Progenitor cell of endocrine pancreas (in vitro differentiated cells): ENCODE data around the gene FHOD3. TPM values are rescaled to one million over a fixed set of nuclear protein-coding genes. Genes with fewer than 3 reads are reported as not detected.
A peak's percentile ranks its signal among the peaks of the same experiment; 100 is the strongest.

Experiments
- DNase-seq: peaks from one replicate; pipeline ENCODE4 v3.0.0; 2021; ENCODE audit warnings: low spot score; ENCODE audit not compliant: unreplicated experiment
- H3K27ac Mint-ChIP-seq: 2 replicates; pipeline ENCODE4 v1.8.0; 2021; ENCODE audit warnings: mild to moderate bottlenecking, moderate library complexity, mixed read lengths
- H3K27me3 Mint-ChIP-seq: 2 replicates; pipeline ENCODE4 v1.8.0; 2021; ENCODE audit warnings: mixed read lengths
- H3K36me3 Mint-ChIP-seq: 2 replicates; pipeline ENCODE4 v1.8.0; 2022; ENCODE audit warnings: mixed read lengths; ENCODE audit not compliant: insufficient read depth
- H3K4me1 Mint-ChIP-seq: 2 replicates; pipeline ENCODE4 v1.8.0; 2021; ENCODE audit warnings: low read depth, mixed read lengths
- H3K4me3 Mint-ChIP-seq: 2 replicates; pipeline ENCODE4 v1.8.0; 2021; ENCODE audit warnings: low read depth, mild to moderate bottlenecking, moderate library complexity, mixed read lengths
- H3K9me3 Mint-ChIP-seq: 2 replicates; pipeline ENCODE4 v1.8.0; 2021; ENCODE audit warnings: low read depth, mixed read lengths
- CTCF ChIP-seq: fragments of 200-600 bp; sonication (generic); IDR thresholded peaks from one replicate; pipeline ENCODE4 v1.5.0; 2021; ENCODE audit warnings: antibody characterized with exemption, mild to moderate bottlenecking; ENCODE audit not compliant: unreplicated experiment
- total RNA-seq: library from RNA; stranded (reverse); gene quantifications from 2 replicates; pipeline ENCODE4 v1.2.1, GENCODE V29; 2021

The FHOD3 gene
- total RNA-seq, 1 donor from 2014 or later = 1.6 TPM

- Mint-ChIP-seq H3K27ac (no peak overlapping the region), H3K4me1 (no peaks in the 10 kb centered on the region), H3K27me3 (peaks cover 3% of the 10 kb centered on the region), H3K36me3 (peaks cover 3% of the 10 kb centered on the region), H3K4me3 (no peak overlapping the region), H3K9me3 (peaks cover 19% of the 10 kb centered on the region)
- no peak for DNase-seq
- TF ChIP-seq CTCF = no peak
These were observed 18.7 kb downstream of the FHOD3 start for GRCh38 chr18:36316246-36316645.

- no peak overlapping the region for H3K4me3 Mint-ChIP-seq
- peak overlapping the region; percentile 26 for H3K27ac Mint-ChIP-seq
- TF ChIP-seq CTCF = no peak
- DNase-seq = no peak
- H3K4me1 Mint-ChIP-seq = no peaks in the 10 kb centered on the region
- peaks cover 19% of the 10 kb centered on the region for H3K9me3 Mint-ChIP-seq
- H3K36me3 Mint-ChIP-seq = peaks cover 3% of the 10 kb centered on the region
- H3K27me3 Mint-ChIP-seq = peaks cover 14% of the 10 kb centered on the region
These were observed 24.3 kb downstream of the FHOD3 start for GRCh38 chr18:36321658-36322407.

GRCh38 chr18:36322408-36322728 lies 24.9 kb downstream of the FHOD3 start:
- Mint-ChIP-seq H3K27ac (no peak overlapping the region), H3K36me3 (peaks cover 3% of the 10 kb centered on the region), H3K4me3 (no peak overlapping the region), H3K4me1 (no peaks in the 10 kb centered on the region), H3K9me3 (peaks cover 16% of the 10 kb centered on the region), H3K27me3 (peaks cover 14% of the 10 kb centered on the region)
- DNase-seq = no peak
- TF ChIP-seq CTCF = no peak

- Mint-ChIP-seq H3K4me1 (no peaks in the 10 kb centered on the region), H3K4me3 (no peak overlapping the region), H3K36me3 (peaks cover 3% of the 10 kb centered on the region), H3K27ac (no peak overlapping the region), H3K9me3 (peaks cover 14% of the 10 kb centered on the region), H3K27me3 (peaks cover 14% of the 10 kb centered on the region)
- no peak for TF ChIP-seq CTCF
- no peak for DNase-seq
These were observed 25.2 kb downstream of the FHOD3 start for GRCh38 chr18:36322734-36323133.

GRCh38 chr18:36323421-36323820 lies 25.9 kb downstream of the FHOD3 start:
- H3K27ac Mint-ChIP-seq = no peak overlapping the region

More at GRCh38 chr18:36323421-36323820, 25.9 kb downstream of the FHOD3 start:
- Mint-ChIP-seq H3K27me3 (peaks cover 18% of the 10 kb centered on the region), H3K9me3 (peaks cover 10% of the 10 kb centered on the region), H3K4me1 (no peaks in the 10 kb centered on the region), H3K36me3 (peaks cover 1% of the 10 kb centered on the region), H3K4me3 (no peak overlapping the region)
- DNase-seq = no peak
- no peak for TF ChIP-seq CTCF
